NT2/D1 (cell line): ENCODE measurements around the gene DYSF.

ENCODE experiments used
- SUZ12 ChIP-seq: IDR thresholded peaks from 2 replicates; pipeline ENCODE4 v1.6.1; 2011; ENCODE audit not compliant: insufficient read length, insufficient read depth; ENCODE audit errors: extremely low read depth
- ZNF274 ChIP-seq: IDR thresholded peaks from 2 replicates; pipeline ENCODE4 v1.6.1; 2011; ENCODE audit warnings: mild to moderate bottlenecking, low read depth, low read length

DNA sequence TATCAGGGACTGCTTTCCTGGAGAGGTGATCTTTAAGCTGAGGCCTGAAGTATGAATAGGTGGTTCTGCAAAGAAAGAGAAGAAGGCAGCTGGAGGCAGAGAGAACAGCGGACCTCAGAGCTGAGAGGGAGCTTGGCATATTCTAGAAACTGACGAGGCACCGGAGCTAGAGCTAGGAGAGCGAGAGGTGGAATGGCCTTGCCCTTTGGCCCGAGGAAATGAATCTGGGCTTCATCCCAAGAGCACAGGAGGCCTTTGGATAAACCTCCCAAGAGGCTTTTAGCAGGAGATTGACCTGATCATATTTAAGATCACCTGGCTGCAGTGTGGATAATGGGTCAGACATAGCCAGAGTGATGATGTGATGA is 7.9 kb downstream of the DYSF start:
- no peak for TF ChIP-seq SUZ12
- no peak for TF ChIP-seq ZNF274
